Skeletal muscle cell (primary cell): ENCODE results near the gene SMARCD1.

Source experiments
- DNase-seq: peaks from one replicate; pipeline ENCODE4 v3.0.0-alpha.2; 2010; ENCODE audit warnings: low read depth
- H3K4me3 ChIP-seq: 2 replicates; pipeline ENCODE4 v1.5.1; 2011; ENCODE audit warnings: low read depth, mild to moderate bottlenecking, control low read depth, low read length, moderate library complexity

Gene SMARCD1

DNA sequence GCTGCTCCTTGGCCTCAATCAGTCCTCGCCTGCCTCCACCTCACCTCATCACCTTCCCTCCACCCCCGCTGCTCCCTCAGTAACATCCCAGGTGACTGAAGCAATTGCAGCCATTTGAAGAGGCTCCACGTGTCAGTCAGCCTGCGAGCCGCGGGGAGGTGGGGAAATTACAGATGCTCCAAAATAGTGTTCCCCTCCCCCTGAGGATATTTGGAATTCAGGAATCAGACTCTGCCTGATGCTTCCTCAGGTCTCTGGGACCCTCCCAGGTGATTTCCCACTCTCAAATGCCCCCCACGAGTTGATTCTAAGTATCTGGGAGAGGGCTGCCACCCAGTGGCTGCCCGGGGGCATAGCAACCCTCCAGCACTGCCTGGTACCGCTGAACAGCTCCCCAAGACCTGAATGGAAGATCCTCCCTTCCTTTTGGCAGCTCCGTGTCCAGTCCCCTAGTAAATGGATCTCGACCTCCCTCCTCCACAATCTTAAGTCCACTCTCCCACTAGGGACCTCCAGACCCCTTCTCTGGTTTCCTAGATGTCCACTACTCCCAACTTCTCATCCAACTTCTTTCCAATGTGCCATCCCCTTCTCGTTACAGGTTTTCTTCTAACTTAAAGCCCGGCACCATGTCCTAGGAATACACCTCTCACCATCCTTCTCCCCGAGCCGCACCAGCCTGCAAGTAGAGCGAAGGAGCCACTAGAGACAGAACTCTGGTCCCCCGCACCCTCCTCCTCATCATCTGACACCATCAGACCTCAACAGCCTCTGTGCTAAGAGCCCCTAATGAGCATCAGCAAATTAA, 29.1 kb upstream of the SMARCD1 start:
- no peak for DNase-seq

DNA sequence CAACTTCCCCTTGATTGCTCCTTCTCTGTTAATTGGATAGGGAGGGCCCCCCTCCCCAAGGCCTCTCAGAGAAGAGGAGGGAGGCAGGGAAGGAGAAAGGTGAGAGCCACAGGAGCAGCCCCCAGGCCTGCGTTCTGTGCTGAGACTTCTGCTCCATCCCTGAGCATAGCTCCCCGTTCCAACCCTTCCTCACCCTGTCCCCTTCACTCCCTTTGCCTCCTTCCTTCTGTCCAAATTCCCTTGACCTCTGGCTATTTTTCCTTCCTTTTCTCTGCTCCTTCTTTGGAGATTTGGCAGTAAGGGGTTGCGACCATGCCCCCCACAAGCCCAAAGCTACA, 28.5 kb upstream of the SMARCD1 start:
- DNase-seq = no peak
- H3K4me3 ChIP-seq = peak overlapping the region; percentile 61

More for the DNA sequence above, 29.1 kb upstream of the SMARCD1 start:
- H3K4me3 ChIP-seq = no peak overlapping the region

DNA sequence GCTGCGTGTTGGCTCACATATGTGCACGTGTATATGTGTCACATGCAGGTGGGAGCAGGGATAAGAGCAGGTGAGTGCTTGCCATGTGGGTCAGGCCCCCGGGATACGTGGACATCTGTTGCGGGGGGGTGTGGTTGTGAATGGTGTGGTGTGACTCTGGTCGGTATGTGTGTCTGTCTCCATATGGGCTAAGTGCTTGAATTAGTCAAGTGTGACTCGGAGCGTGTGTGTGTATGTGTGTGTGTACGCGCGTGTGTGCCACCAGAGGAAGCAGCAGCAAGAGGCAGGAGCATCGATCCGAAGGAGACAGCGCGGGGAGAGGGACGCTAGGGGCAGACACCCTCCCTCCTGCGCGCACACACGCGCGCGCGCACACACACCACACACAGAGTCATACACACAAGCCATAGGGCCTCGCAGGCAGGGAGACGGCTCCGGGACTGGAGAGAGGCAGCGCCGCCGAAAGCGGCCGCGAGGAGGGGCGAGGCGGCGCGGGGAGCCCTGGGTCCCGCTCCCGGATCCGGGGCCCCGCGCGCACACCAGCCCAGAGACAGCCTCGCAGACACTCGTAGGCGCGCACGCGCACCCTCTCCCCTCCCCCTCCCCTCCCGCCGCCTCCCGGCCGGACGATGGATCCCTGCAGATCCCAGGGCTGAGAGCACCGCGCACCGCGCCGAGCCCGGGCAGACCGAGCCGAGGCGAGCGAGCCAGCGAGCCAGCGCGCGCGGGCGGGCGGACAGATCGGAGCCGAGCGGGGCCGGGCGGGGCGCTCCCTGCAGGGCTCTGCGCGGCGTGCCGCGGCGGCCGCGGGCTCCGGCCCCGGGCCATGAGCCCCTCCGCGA, 27.9 kb upstream of the SMARCD1 start, which contains the start of gene ASIC1:
Gene ASIC1 (plus strand): TSS at position 597 of the 842 bp plus-strand sequence. CDS start 1,171 bp downstream, outside the sequence.
- no peak for DNase-seq
- H3K4me3 ChIP-seq = peak within 1 kb of the TSS; percentile 61

DNA sequence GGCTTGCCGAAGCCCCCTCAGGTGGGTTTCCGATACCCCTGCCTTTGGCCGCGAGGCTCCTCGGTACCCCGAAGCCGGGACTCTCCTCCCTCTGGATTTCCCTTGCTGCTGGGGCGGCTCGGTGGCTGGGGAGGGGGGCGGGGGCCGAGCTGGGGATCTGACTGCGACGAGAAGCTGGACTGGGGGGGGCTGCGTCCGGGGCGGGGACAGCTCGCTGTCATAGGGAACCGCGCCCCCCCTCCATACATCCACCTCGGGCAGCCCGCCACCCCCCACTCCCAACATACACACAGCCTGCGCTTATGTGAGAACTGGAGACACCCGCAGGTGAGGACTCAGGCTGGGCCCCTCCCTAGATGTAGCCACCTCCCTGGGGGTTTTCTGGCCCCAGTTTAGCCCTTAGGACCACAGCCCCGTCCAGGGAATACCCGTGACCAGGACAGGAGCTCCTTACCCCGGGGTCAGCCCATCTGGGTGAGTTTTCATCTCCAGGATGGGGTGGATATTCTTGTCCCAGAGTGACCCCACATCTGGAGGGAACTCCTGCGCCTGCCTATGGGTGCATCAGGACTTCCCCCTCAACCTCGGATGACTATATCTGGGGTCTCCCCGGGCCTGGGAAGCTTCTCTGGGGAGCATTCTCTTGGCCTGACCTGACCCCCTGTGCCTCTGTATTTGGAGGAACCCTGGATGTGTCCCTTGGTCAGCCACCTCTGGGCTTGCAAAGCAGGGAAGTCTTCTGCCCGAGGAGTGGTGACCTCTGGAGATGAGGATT, 27.1 kb upstream of the SMARCD1 start:
- no peak for DNase-seq

DNA sequence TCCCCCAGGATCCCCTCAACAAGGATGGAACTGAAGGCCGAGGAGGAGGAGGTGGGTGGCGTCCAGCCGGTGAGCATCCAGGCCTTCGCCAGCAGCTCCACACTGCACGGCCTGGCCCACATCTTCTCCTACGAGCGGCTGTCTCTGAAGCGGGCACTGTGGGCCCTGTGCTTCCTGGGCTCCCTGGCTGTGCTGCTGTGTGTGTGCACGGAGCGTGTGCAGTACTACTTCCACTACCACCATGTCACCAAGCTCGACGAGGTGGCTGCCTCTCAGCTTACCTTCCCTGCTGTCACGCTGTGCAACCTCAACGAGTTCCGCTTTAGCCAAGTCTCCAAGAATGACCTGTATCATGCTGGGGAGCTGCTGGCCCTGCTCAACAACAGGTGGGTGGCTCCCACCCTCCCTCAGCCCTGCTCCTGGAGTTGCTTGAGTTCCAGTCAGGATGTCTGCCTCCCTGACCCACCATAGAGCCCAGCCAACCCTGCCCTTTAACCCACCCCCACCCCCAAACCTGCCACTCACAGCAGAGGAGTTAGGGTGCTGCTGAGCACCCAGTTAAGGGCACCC, 26.3 kb upstream of the SMARCD1 start:
- H3K4me3 ChIP-seq = no peak overlapping the region
- DNase-seq = no peak

More for the DNA sequence above, 27.1 kb upstream of the SMARCD1 start:
- H3K4me3 ChIP-seq = peak overlapping the region; percentile 61

DNA sequence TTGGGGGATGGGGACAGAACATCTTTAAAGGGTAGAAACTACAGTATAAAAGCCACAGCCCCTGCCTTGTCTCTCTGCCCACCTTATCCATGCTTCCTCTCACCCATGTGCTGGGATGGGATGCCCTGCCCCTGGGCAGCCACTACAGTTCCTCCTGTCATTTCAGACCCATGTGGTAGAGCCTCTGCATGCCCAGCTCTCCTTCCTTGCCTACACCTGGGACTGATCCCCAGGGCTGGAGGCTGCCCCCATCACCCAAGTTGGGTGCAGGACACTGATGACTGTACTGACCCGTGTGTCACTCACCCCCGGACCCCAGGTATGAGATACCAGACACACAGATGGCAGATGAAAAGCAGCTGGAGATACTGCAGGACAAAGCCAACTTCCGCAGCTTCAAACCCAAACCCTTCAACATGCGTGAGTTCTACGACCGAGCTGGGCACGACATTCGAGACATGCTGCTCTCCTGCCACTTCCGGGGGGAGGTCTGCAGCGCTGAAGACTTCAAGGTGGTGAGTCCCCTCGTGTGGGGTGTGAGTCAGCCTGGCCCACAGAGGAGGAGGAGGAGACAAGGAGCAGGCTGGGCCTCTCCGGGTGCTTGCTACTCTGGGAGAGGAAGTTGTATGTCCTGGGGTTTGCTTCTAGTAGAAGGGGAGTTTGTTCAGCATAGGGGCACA, 25.6 kb upstream of the SMARCD1 start:
- no peak overlapping the region for H3K4me3 ChIP-seq
- DNase-seq = no peak

DNA sequence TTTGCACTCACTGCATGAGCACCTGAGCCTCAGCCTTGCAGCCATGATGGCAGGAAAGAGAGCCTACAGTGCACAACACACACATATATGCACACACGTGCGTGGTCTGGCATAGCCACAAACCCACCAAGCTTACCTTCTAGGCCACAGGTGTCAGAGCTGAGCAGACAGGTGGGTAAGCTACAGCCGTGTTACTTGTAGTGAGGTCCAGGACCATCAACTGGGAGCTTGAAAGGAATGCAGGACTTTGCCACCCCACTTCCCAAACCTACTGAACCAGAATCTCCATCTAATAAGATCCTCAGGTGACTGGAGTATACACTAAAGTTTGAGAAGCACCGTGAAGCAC, 25.0 kb upstream of the SMARCD1 start:
- H3K4me3 ChIP-seq = no peak overlapping the region
- no peak for DNase-seq

DNA sequence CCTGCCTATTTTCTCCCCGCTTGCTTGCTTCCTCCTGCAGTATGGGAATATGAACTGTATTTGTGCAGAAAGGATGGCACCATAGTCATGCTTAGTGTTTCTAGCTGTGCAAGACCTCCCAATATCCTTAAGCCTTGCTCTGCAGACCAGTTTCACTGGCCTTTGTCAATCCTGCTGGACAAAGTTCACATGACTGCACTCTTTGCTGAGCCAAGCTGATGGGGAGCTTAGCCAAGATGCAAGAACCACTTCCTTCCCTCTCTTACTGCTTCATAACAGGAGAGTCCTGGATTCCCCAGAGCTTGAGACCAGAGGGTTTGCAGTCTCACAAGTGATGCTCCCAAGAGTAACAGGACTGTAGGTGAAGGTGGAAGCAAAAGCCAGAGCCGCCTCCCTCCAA, 24.0 kb upstream of the SMARCD1 start:
- no peak for DNase-seq
- H3K4me3 ChIP-seq = no peak overlapping the region

DNA sequence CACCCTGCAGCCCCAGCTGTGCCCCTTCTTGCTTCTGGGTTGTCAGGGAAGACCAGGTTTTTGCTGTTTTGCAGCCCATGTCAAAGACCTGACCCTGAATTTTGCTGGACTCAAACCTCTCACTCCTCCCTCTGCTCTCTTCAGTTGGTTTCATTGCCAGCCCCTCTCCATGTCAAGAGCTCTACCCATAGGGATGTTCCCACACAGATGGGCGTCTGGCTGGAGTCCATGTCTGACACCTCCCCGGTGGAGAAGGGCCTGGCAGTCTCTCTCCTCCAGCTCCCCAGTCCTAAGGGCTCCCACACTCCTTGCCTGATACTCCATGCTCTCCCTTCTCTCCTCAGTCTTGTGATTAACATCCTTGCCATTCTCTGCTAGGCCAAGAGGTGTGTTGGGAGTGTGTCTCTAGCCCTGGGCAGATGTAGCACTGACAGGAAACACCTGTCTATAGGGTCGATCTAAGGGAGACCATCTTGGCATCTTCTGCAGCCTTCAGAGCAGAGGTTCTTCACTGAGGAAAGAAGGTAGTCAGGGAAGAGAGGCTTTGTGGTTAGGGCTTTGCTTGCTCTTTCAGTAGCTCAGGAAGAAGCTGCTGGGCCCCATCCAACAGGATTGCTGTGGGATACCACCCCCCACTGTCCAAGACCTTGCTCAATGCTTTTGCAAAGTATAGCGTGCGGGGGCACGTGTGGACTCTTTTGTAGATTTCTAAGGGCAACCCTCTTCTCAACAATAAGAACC, 23.0 kb upstream of the SMARCD1 start:
- no peak overlapping the region for H3K4me3 ChIP-seq
- DNase-seq = no peak

DNA sequence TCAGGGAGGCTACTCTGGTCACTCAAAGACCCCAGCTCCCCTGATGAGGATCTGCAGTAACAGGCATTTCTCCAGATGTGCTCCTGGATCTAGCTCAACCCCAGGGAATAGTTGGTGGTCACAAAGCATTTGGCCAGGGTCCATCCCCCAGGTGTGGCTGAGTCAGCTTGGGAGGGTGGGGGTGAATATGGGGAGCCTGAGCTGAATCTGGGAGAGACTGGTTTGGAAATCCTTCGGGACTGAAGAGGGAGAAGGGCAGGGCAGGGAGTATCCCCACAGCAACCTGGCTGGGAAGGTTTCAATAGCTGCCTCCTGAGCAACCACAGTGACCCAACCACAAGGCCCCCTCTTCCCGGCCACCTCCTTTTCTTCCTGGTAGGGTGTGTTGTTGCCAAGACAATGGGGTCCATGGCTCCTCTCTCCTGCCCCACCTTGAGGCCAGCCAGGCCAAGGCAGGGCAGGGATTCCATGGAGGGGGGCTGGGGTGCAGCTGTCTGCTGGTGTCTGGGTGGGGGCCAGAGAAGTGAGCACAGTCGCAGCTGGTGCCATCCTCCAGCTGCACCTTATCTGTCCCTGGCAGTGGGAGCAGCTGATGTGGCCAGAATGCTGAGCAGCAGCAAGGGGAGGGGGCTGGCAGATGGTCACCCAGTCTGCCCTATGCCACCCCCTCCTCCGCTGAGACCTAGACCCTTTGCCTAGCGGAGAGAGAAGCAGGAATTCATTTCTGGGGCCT, 22.2 kb upstream of the SMARCD1 start:
- no peak for DNase-seq
- H3K4me3 ChIP-seq = no peak overlapping the region

DNA sequence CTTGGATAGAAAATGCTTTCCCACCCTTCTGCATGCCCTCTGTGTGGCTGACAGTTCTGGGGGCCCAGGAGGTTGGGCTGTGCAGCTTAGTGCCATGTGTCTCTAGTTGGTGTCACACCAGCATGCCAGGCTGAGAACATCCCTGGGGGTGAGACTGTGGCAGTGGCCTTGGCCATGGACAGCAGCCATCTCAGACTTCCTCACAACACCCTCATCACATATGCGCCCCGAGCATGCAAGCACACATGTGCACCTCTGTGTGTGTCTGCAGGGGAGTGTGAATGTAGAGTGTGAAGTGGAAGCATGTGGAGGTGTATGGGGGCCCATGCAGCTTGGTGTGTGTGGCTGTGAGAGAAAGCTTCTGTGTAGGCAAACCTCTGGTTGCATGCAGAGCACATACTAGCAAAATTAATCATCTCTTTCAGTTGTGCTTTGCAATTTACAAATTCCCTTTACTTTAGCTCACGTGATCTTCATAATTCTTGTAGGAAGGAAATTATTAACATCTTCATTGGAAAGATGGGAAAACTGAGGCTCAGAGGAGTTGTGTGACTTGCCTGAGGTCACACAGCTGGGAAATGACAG, 19.3 kb upstream of the SMARCD1 start:
- no peak overlapping the region for H3K4me3 ChIP-seq

DNA sequence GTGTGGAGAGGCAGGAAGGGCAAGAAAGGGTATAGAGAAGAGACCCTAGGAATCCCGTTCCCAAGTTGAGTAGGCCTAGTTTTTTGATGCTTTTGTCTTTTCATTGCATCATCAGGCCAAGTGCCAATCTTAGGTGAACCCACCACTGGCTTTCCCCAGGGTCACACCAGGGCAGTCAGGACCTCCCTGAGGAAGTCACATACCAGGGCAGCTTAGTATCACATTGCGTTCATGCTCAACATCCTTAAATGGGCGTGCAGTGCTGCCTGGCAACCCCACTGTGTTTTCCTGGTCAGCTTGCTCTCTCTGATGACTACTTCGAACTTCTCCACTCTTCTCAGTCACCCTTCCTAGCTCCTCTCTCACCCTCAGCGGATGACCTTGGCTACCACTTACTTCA, 18.7 kb upstream of the SMARCD1 start:
- DNase-seq = peak; percentile 66

More for the DNA sequence above, 19.3 kb upstream of the SMARCD1 start:
- DNase-seq = no peak

DNA sequence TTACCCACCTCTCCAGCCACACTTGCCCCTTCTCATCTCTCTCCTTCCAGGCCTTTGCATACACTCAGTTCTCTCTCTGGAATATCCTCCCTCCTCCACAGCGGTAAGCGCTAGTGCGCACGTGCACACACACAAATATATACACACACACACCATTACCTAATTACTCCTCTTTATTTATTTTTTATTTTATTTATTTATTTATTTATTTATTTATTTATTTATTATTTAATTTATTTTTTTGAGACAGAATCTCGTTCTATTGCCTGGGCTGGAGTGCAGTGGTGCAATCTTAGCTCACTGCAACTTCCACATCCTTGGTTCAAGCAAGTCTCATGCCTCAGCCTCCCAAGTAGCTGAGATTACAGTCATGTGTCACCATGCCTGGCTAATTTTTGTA, 16.1 kb upstream of the SMARCD1 start:
- H3K4me3 ChIP-seq = no peak overlapping the region
- DNase-seq = no peak

More for the DNA sequence above, 18.7 kb upstream of the SMARCD1 start:
- H3K4me3 ChIP-seq = no peak overlapping the region

DNA sequence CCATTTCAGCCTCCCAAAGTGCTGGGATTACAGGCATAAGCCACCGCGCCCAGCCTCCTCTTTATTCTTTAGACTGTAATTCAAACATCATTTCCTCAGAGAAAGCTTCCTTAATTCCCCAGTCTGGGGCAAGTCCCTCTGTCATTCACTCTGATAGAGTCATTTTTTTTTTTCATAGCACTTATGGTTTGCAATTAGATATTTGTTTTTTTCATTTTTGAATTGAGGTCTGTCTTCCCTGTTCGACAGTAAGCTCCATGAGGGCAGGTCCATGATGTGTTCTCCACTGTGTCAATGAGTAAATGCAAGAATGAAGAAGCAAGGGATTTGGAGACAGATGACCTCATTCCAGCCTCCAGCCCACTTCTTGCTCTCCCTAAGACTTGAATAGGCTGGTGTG, 15.6 kb upstream of the SMARCD1 start:
- DNase-seq = no peak
- H3K4me3 ChIP-seq = no peak overlapping the region

DNA sequence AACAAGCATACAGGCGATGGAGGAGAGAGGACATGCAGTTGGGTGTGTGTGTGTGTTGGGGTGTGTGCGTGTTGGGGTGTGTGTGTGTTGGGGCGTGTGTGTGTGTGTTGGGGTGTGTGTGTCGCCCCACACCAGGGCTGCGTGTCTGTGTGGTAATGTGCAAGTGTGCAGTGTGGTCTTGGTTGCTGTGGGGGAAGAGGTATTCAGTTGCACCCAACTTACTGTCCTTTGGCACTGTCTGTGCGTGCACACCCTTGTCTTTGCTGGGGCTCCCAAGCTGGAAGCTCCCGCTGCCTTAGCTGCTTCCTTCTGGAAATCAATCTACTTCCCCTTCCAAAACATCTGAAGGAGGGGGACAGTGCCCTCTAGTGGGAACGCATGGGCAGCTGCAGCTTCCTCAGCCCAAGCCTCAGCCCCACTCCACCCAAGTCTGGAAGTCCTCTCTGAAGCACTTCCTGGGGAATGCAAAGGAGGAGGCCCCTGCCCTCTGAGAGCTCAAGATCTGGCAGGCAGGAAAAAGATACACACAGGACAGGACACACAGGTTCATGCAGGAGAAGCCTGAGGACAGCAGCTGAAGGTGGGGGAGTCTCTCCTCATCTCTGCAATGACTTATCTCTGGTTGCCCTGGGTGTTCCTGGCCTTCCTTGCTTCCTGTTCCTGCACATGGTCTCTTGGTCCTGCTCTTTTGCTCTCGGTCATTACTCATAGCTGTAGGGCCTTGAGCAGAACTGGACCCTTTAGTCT, 14.7 kb upstream of the SMARCD1 start:
- no peak overlapping the region for H3K4me3 ChIP-seq
- peak; percentile 43 for DNase-seq

DNA sequence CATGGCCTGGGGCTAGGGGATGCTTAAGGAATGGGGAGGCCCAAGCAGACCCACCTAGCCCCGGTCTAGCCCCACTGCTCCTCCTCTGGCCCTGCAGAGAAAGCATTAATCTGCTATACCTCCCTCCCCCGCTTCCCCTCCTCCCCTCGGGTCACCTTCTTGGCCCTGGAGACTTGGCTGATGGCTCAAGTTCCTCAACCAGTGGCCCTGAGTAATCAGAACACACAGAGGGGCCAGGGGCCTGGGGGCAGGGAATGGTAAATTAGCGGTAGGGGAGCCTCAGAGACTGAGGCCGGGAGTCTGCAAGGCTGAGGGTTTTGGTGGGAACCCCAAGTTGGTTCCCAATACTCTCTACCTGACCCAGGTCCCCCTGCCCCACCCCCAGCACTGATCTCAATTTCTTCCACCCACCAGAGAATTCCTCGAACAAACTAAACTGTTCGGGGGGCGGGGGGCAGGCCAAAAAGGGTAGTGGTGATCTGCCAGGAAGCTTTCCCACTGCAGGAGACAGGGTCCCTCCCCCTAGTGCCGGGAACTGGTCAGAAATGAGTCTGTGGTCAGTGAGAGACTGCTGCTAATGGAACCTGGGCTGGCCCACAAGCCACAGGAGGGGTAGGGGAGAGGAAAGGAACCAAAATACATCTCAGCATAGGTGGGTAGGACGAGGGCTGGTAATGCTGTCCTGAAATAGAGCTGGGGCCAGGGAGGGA, 12.8 kb upstream of the SMARCD1 start:
- no peak overlapping the region for H3K4me3 ChIP-seq
- no peak for DNase-seq
